IMR-90 (cell line): ENCODE measurements around the gene KYAT1. TPM values are rescaled to one million over a fixed set of nuclear protein-coding genes. Genes with fewer than 3 reads are reported as not detected.

Experiments used
- ATAC-seq: fragments of 200-7000 bp; cut with Tn5 transposase; 2 replicates; pipeline ENCODE4 v1.9.1; 2020; ENCODE audit warnings: low read depth, mild to moderate bottlenecking, moderate library complexity
- BruUV-seq: library from RNA; stranded (reverse); fragments of 400-500 nt; replicated peaks from 2 replicates; lab custom pipeline; 2021; lab: Mats Ljungman, UMichigan
- CTCF ChIA-PET: fragments of 300-600 bp; formaldehyde crosslinking; extraction: SDS; loops from one replicate; lab custom pipeline; 2021; ENCODE audit warnings: antibody characterized with exemption; lab: Yijun Ruan, JAX
- POLR2A ChIA-PET: fragments of 300-600 bp; sonication (Branson Sonifier 250); formaldehyde crosslinking; loops from one replicate; lab custom pipeline; 2022; ENCODE audit warnings: antibody characterized with exemption; ENCODE audit not compliant: unreplicated experiment; lab: Charles Lee
- DNase-seq: peaks from one replicate; pipeline ENCODE4 v3.0.0; 2013
- H2AFZ ChIP-seq: replicated peaks from 2 replicates; pipeline ENCODE3; 2013; ENCODE audit warnings: low read length, mild to moderate bottlenecking; ENCODE audit not compliant: poor library complexity
- H2AK5ac ChIP-seq: 2 replicates; pipeline ENCODE4 v1.6.1; 2013; ENCODE audit warnings: low read depth, low read length, inconsistent platforms
- H2AK9ac ChIP-seq: replicated peaks from 2 replicates; pipeline ENCODE3; 2013; ENCODE audit warnings: mild to moderate bottlenecking, low read depth, low read length, moderate library complexity; ENCODE audit not compliant: poor library complexity
- H2BK120ac ChIP-seq: 2 replicates; pipeline ENCODE4 v1.6.1; 2013; ENCODE audit warnings: low read depth, low read length, inconsistent platforms
- H2BK15ac ChIP-seq: 3 replicates; pipeline ENCODE4 v1.6.1; 2013; ENCODE audit warnings: low read depth, low read length, inconsistent platforms
- H2BK20ac ChIP-seq: 2 replicates; pipeline ENCODE4 v1.6.1; 2013; ENCODE audit warnings: low read depth, mild to moderate bottlenecking, inconsistent platforms, low read length, moderate library complexity
- H2BK5ac ChIP-seq: 2 replicates; pipeline ENCODE4 v1.6.1; 2013; ENCODE audit warnings: mild to moderate bottlenecking, low read depth, low read length, inconsistent platforms; ENCODE audit not compliant: poor library complexity, severe bottlenecking
- H3K14ac ChIP-seq: replicated peaks from 2 replicates; pipeline ENCODE4 v1.6.1; 2013; ENCODE audit warnings: low read depth, low read length, inconsistent platforms
- H3K18ac ChIP-seq: 2 replicates; pipeline ENCODE4 v1.6.1; 2013; ENCODE audit warnings: low read depth, low read length, control low read depth
- H3K23ac ChIP-seq: 2 replicates; pipeline ENCODE4 v1.6.1; 2013; ENCODE audit warnings: low read depth, low read length, inconsistent platforms
- H3K27ac ChIP-seq: 2 replicates; pipeline ENCODE4 v1.5.1; 2013; ENCODE audit warnings: mild to moderate bottlenecking, control low read depth, low read length; ENCODE audit not compliant: insufficient read depth
- H3K27me3 ChIP-seq: 2 replicates; pipeline ENCODE4 v1.6.1; 2013; ENCODE audit warnings: low read length; ENCODE audit not compliant: control insufficient read depth, insufficient read depth
- H3K36me3 ChIP-seq: 2 replicates; pipeline ENCODE4 v1.6.1; 2013; ENCODE audit warnings: low read length, mixed read lengths; ENCODE audit not compliant: control insufficient read depth, insufficient read depth
- H3K4ac ChIP-seq: 2 replicates; pipeline ENCODE4 v1.6.1; 2013; ENCODE audit warnings: low read depth, low read length, inconsistent platforms
- H3K4me1 ChIP-seq: 2 replicates; pipeline ENCODE4 v1.6.1; 2013; ENCODE audit warnings: low read length, mixed read lengths; ENCODE audit not compliant: control insufficient read depth, insufficient read depth
- H3K4me2 ChIP-seq: 2 replicates; pipeline ENCODE4 v1.6.1; 2013; ENCODE audit warnings: low read depth, mild to moderate bottlenecking, control low read depth, low read length, moderate library complexity
- H3K4me3 ChIP-seq: 2 replicates; pipeline ENCODE4 v1.5.1; 2013; ENCODE audit warnings: low read depth, mild to moderate bottlenecking, control low read depth, low read length, moderate library complexity; ENCODE audit not compliant: insufficient read depth
- H3K56ac ChIP-seq: 2 replicates; pipeline ENCODE4 v1.6.1; 2013; ENCODE audit warnings: low read length, inconsistent platforms; ENCODE audit not compliant: insufficient read depth; ENCODE audit errors: extremely low read depth
- H3K79me1 ChIP-seq, 2 experiments: 2 replicates each; pipeline ENCODE4 v1.6.1; 2013; ENCODE audit warnings: low read length in 2 of 2, inconsistent platforms in 1 of 2, low read depth in 1 of 2
- H3K9ac ChIP-seq: 2 replicates; pipeline ENCODE4 v1.6.1; 2013; ENCODE audit warnings: low read depth, low read length, control low read depth
- H3K9me1 ChIP-seq: 2 replicates; pipeline ENCODE4 v1.6.1; 2013; ENCODE audit warnings: low read length, inconsistent platforms; ENCODE audit not compliant: insufficient read depth
- H3K9me3 ChIP-seq: 2 replicates; pipeline ENCODE4 v1.6.1; 2013; ENCODE audit warnings: low read length; ENCODE audit not compliant: control insufficient read depth, insufficient read depth
- H4K20me1 ChIP-seq: 2 replicates; pipeline ENCODE4 v1.6.1; 2013; ENCODE audit warnings: low read length, inconsistent platforms; ENCODE audit not compliant: insufficient read depth
- H4K5ac ChIP-seq: 2 replicates; pipeline ENCODE4 v1.6.1; 2013; ENCODE audit warnings: mild to moderate bottlenecking, low read depth, low read length, control low read depth
- H4K8ac ChIP-seq, 2 experiments: 2 replicates each; pipeline ENCODE4 v1.6.1; 2013; ENCODE audit warnings: low read depth in 2 of 2, low read length in 2 of 2, control low read depth in 1 of 2, inconsistent platforms in 1 of 2
- H4K91ac ChIP-seq: 2 replicates; pipeline ENCODE4 v1.6.1; 2013; ENCODE audit warnings: low read depth, low read length, inconsistent platforms; ENCODE audit not compliant: insufficient read depth
- CEBPB ChIP-seq: IDR thresholded peaks from 2 replicates; pipeline ENCODE4 v1.6.1; 2012; ENCODE audit warnings: low read depth, low read length, improper control_type of control experiment
- CHD1 ChIP-seq: IDR thresholded peaks from 2 replicates; pipeline ENCODE4 v1.6.1; 2012; ENCODE audit warnings: low read depth, low read length, improper control_type of control experiment
- ELK1 ChIP-seq: fragments of 150-350 bp; IDR thresholded peaks from 2 replicates; pipeline ENCODE4 v1.6.1; 2016; ENCODE audit warnings: low read depth, mild to moderate bottlenecking, low read length, moderate library complexity, borderline replicate concordance
- MAZ ChIP-seq: IDR thresholded peaks from 2 replicates; pipeline ENCODE4 v1.6.1; 2012; ENCODE audit warnings: low read depth, mild to moderate bottlenecking, low read length, improper control_type of control experiment, moderate library complexity, borderline replicate concordance
- NFE2L2 ChIP-seq: fragments of 150-350 bp; IDR thresholded peaks from 2 replicates; pipeline ENCODE4 v1.6.1; 2016; ENCODE audit warnings: low read depth, mild to moderate bottlenecking, low read length
- POLR2A ChIP-seq: IDR thresholded peaks from 2 replicates; pipeline ENCODE4 v1.6.1; 2012; ENCODE audit warnings: mild to moderate bottlenecking, low read depth, low read length
- RAD21 ChIP-seq: IDR thresholded peaks from 2 replicates; pipeline ENCODE4 v1.6.1; 2012; ENCODE audit warnings: low read length, improper control_type of control experiment
- RCOR1 ChIP-seq: IDR thresholded peaks from 2 replicates; pipeline ENCODE4 v1.6.1; 2012; ENCODE audit warnings: mild to moderate bottlenecking, low read length, improper control_type of control experiment; ENCODE audit not compliant: insufficient replicate concordance
- RFX5 ChIP-seq: IDR thresholded peaks from 2 replicates; pipeline ENCODE4 v1.8.0; 2012; ENCODE audit warnings: low read depth, mild to moderate bottlenecking, low read length, moderate library complexity
- SMC3 ChIP-seq: fragments of 150-350 bp; IDR thresholded peaks from 2 replicates; pipeline ENCODE4 v1.6.1; 2016; ENCODE audit warnings: low read depth, mild to moderate bottlenecking, antibody characterized with exemption, low read length, moderate library complexity
- WGBS, 2 experiments: methylation state at CpG; one replicate each; pipeline versions ENCODE4 v1.1.5 to v1.1.7; 2013; ENCODE audit warnings: missing lambda C conversion rate in 2 of 2; ENCODE audit not compliant: insufficient read length in 1 of 2; ENCODE audit errors: extremely low coverage in 2 of 2; 5-methylcytosine and 5-hydroxymethylcytosine counted together
- dilution Hi-C: fragments of 300-500 bp; cut with HindIII; formaldehyde crosslinking; loops from one replicate; pipeline ENCODE4 v1.14.3; 2018; ENCODE audit warnings: low sequenced_read_pairs; ENCODE audit not compliant: unreplicated experiment
- in situ Hi-C: fragments of 300-500 bp; cut with MboI; formaldehyde crosslinking; loops from 3 replicates; pipeline ENCODE4 v1.14.3; 2019; ENCODE audit warnings: low sequenced_read_pairs, inconsistent platforms, mixed read lengths
- intact Hi-C: fragments of 100-400 bp; cut with micrococcal nuclease; formaldehyde crosslinking; loops from 2 replicates; pipeline ENCODE4 v1.10.0; 2022
- polyA plus RNA-seq, 3 experiments: library from polyadenylated mRNA; depleted of rRNA; stranded (reverse); fragments of >200 nt; gene quantifications; 2 replicates each; pipeline ENCODE4 v1.2.3, GENCODE V29; 2012; ENCODE audit warnings: low replicate concordance in 1 of 3
- total RNA-seq: library from RNA; depleted of rRNA; stranded (reverse); fragments of >200 nt; gene quantifications from 2 replicates; pipeline ENCODE4 v1.2.3, GENCODE V29; 2012

The KYAT1 gene
- total and polyA plus RNA-seq, 2 of the 4 experiments (the other 2 are of a cell fraction): 6.8 to 9.5 TPM

GRCh38 chr9:128810873-128811272, 70.9 kb downstream of the KYAT1 start:
- Histone ChIP-seq H3K79me1 (no peaks in the 10 kb centered on the region), H4K8ac (no peak overlapping the region), H2BK20ac (no peak overlapping the region), H4K5ac (no peak overlapping the region), H3K23ac (no peak overlapping the region), H3K14ac (no peak overlapping the region), H2AK5ac (no peak overlapping the region), H3K9me3 (no peaks in the 10 kb centered on the region), H2BK120ac (no peak overlapping the region), H3K18ac (no peak overlapping the region), H2BK5ac (no peak overlapping the region), H3K4ac (no peak overlapping the region), H3K27me3 (no peaks in the 10 kb centered on the region), H3K9ac (no peak overlapping the region), H3K4me3 (no peak overlapping the region), H3K4me1 (no peaks in the 10 kb centered on the region), H2AK9ac (no peak overlapping the region), H3K56ac (no peak overlapping the region), H4K91ac (no peak overlapping the region), H3K9me1 (no peaks in the 10 kb centered on the region), H3K36me3 (peaks cover 21% of the 10 kb centered on the region), H4K20me1 (no peaks in the 10 kb centered on the region), H3K27ac (no peak overlapping the region), H2AFZ (no peak overlapping the region), H2BK15ac (no peak overlapping the region), H3K4me2 (no peak overlapping the region)
- ChIA-PET POLR2A (no interaction called here), CTCF (no interaction called here)
- no CpG with 5 or more reads among the region's 5 CpGs for WGBS, 2 experiments
- dilution Hi-C loops: no loop called here
- intact Hi-C loops: no loop called here
- no peak for DNase-seq
- in situ Hi-C loops: no loop called here
- BruUV-seq: no TSS peak
- no peak for ATAC-seq
- no peak for TF ChIP-seq CEBPB
- TF ChIP-seq RFX5: no peak
- TF ChIP-seq RCOR1: no peak
- TF ChIP-seq CHD1: no peak
- no peak for TF ChIP-seq ELK1
- no peak for TF ChIP-seq SMC3
- TF ChIP-seq NFE2L2: no peak
- no peak for TF ChIP-seq RAD21
- TF ChIP-seq POLR2A: no peak
- TF ChIP-seq MAZ: no peak
